Activated T-helper 1 cell treated with anti-CD3 and anti-CD28 coated beads, Interleukin-12 subunit alpha, Interleukin-12 subunit beta, Interleukin-2, Interleukin-4 antibody, amounts not matched to agents 30 ng/mL and 10 ng/mL and 1 ng/mL, durations not matched to agents 14 hours and 24 hours and 36 hours (primary cell): ENCODE data around the gene TFDP2. TPM values are rescaled to one million over a fixed set of nuclear protein-coding genes. Genes with fewer than 3 reads are reported as not detected.
A peak's percentile ranks its signal among the peaks of the same experiment; 100 is the strongest.
"Not testable (repeated sequence)": the region's sequence is repeated elsewhere in the genome, so short reads cannot be mapped to it uniquely, and the experiment has no call there.

Source experiments
- DNase-seq: peaks from one replicate; pipeline ENCODE4 v3.0.0; 2021; ENCODE audit warnings: low spot score
- H3K27ac Mint-ChIP-seq: one replicate; pipeline ENCODE4 v1.8.0; 2021; ENCODE audit warnings: mild to moderate bottlenecking, mixed read lengths
- H3K27me3 Mint-ChIP-seq: one replicate; pipeline ENCODE4 v1.8.0; 2022; ENCODE audit warnings: mild to moderate bottlenecking, moderate library complexity, mixed read lengths; ENCODE audit not compliant: insufficient read depth
- H3K36me3 Mint-ChIP-seq: one replicate; pipeline ENCODE4 v1.8.0; 2021; ENCODE audit warnings: low read depth, mixed read lengths
- H3K4me1 Mint-ChIP-seq: one replicate; pipeline ENCODE4 v1.8.0; 2021; ENCODE audit warnings: low read depth, mixed read lengths
- H3K4me3 Mint-ChIP-seq: one replicate; pipeline ENCODE4 v1.8.0; 2021; ENCODE audit warnings: mild to moderate bottlenecking, moderate library complexity, mixed read lengths
- H3K9me3 Mint-ChIP-seq: one replicate; pipeline ENCODE4 v1.8.0; 2021; ENCODE audit warnings: mixed read lengths
- intact Hi-C: fragments of 100-400 bp; cut with micrococcal nuclease; formaldehyde crosslinking; loops from one replicate; pipeline ENCODE4 v1.15.1; 2024
- total RNA-seq: library from RNA; stranded (reverse); gene quantifications from 2 replicates; pipeline ENCODE4 v1.2.3, GENCODE V29; 2022

Gene TFDP2
- total RNA-seq, 1 donor from 2014 or later, result 19.7 TPM

- peaks cover 48% of the 10 kb centered on the region for H3K36me3 Mint-ChIP-seq
- DNase-seq, H3K9me3 Mint-ChIP-seq, H3K27me3 Mint-ChIP-seq, H3K27ac Mint-ChIP-seq, H3K4me3 Mint-ChIP-seq, H3K4me1 Mint-ChIP-seq: not testable (repeated sequence)
- intact Hi-C loops, result loop anchor here (5.0 kb wide), 1 partner anchor 333 kb away; no protein-coding TSS in a partner anchor
Measured at GRCh38 chr3:141909986-141910385, 239.4 kb downstream of the TFDP2 start.

DNA sequence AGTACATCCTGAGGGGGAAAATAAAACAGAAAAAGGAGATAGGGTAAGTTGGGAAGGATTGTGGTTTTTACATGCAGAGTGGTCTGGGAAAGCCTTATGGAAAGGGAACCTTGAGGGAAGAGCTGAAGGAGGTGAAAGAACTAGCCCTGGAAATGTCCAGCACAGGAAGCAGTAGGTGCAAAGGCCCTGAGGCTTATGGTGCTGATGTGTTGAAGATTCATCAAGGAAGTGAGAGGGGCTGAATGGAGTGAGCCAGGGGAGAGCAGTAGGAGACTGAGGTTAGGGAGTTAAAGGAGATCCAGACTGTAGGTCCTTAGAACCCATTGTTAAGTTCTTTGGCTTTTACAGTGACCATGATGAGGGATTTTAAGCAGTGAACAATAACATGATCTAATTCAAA is 239.9 kb downstream of the TFDP2 start:
- DNase-seq, result no peak
- Mint-ChIP-seq H3K4me1 (peaks cover 12% of the 10 kb centered on the region), H3K36me3 (peaks cover 48% of the 10 kb centered on the region), H3K27ac (peak overlapping the region; percentile 3), H3K27me3 (no peaks in the 10 kb centered on the region), H3K4me3 (no peak overlapping the region), H3K9me3 (peaks cover 6% of the 10 kb centered on the region)
- intact Hi-C loops, result no loop called here

DNA sequence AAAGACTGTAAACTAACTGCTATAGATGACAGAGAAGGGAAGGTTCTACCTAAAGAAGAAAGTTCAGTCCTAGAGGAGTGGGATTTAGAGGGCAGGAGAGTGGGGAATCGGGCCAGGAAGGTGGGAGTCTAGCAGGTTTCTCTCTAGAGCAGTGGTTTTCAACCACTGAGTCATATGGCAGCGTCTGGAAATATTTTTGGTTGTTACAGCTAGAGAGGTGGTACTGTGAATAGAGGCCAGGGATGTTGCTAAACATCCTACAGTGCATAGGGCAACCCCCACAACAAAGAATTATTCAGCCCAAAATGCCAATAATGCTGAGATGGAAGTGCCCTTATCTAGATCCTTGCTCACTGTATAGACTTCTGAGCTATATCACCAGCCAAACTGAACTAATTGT is 244.2 kb downstream of the TFDP2 start:
- peak overlapping the region; percentile 30 for H3K27ac Mint-ChIP-seq
- intact Hi-C loops, result loop anchor here (2.0 kb wide), 1 partner anchor 14 kb away; no protein-coding TSS in a partner anchor

DNA sequence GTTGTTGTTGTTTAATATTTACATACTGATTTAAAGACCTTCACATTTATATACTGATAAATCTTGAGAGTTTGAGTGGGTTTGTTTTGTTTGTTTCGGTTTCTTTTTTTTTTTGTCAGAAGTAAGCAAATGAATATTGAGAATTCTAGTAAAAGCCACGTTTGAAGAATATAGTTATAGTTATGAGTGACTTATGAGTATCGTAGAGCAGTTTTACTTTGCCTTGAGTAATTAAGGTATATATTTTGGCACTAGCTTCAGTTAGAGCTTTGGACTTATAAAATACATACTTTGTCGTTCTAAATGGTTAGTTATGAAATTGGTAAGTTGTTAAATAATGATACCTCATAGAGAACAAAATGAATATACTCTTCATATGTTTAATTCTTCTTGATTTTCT is 245.1 kb downstream of the TFDP2 start:
- peak overlapping the region; percentile 70 for H3K27ac Mint-ChIP-seq
- no peaks in the 10 kb centered on the region for H3K27me3 Mint-ChIP-seq
- intact Hi-C loops, result loop anchor here (2.0 kb wide), 1 partner anchor 13 kb away; no protein-coding TSS in a partner anchor
- peaks cover 6% of the 10 kb centered on the region for H3K9me3 Mint-ChIP-seq
- H3K4me3 Mint-ChIP-seq, result no peak overlapping the region
- H3K4me1 Mint-ChIP-seq, result peaks cover 32% of the 10 kb centered on the region
- DNase-seq, result no peak
- H3K36me3 Mint-ChIP-seq, result peaks cover 42% of the 10 kb centered on the region

More for the DNA sequence above, 244.2 kb downstream of the TFDP2 start:
- Mint-ChIP-seq H3K4me1 (peaks cover 29% of the 10 kb centered on the region), H3K4me3 (no peak overlapping the region), H3K27me3 (no peaks in the 10 kb centered on the region), H3K9me3 (peaks cover 4% of the 10 kb centered on the region), H3K36me3 (peaks cover 47% of the 10 kb centered on the region)
- no peak for DNase-seq

GRCh38 chr3:141901914-141902313 is 247.4 kb downstream of the TFDP2 start:
- Mint-ChIP-seq H3K4me1 (peaks cover 36% of the 10 kb centered on the region), H3K36me3 (peaks cover 44% of the 10 kb centered on the region), H3K4me3 (no peak overlapping the region), H3K9me3 (peaks cover 17% of the 10 kb centered on the region), H3K27me3 (no peaks in the 10 kb centered on the region), H3K27ac (no peak overlapping the region)
- intact Hi-C loops, result no loop called here
- no peak for DNase-seq

- intact Hi-C loops, result no loop called here
- no peak overlapping the region for H3K4me3 Mint-ChIP-seq
- H3K9me3 Mint-ChIP-seq, result peaks cover 17% of the 10 kb centered on the region
- no peak overlapping the region for H3K27ac Mint-ChIP-seq
- H3K27me3 Mint-ChIP-seq, result no peaks in the 10 kb centered on the region
- peaks cover 46% of the 10 kb centered on the region for H3K4me1 Mint-ChIP-seq
- peaks cover 52% of the 10 kb centered on the region for H3K36me3 Mint-ChIP-seq
- no peak for DNase-seq
Measured at GRCh38 chr3:141900343-141900742, 249.0 kb downstream of the TFDP2 start.

DNA sequence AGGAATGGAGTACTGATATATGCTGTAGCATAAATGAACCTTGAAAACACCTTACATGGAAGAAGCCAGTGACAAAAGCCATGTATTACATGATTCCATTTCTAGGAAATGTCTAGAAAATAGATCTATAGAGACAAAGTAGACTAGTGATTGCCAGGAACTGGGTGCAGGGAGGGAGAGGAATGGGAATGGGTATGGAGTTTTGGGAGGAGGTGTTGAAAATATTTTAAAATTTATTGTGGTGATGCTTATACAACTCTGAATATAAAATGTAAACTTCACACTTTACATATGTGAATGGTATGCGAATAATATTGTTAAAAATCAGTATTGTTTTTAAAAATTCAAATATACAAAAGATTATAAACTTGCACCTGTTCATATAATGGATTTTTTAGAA is 250.4 kb downstream of the TFDP2 start:
- peaks cover 53% of the 10 kb centered on the region for H3K36me3 Mint-ChIP-seq
- peaks cover 44% of the 10 kb centered on the region for H3K4me1 Mint-ChIP-seq
- H3K27me3 Mint-ChIP-seq, result no peaks in the 10 kb centered on the region
- H3K9me3 Mint-ChIP-seq, result peaks cover 17% of the 10 kb centered on the region
- intact Hi-C loops, result no loop called here
- no peak overlapping the region for H3K27ac Mint-ChIP-seq
- H3K4me3 Mint-ChIP-seq, result no peak overlapping the region
- DNase-seq, result no peak

GRCh38 chr3:141895731-141896130 is 253.6 kb downstream of the TFDP2 start:
- DNase-seq, result no peak
- Mint-ChIP-seq H3K4me1 (peaks cover 45% of the 10 kb centered on the region), H3K4me3 (no peak overlapping the region), H3K36me3 (peaks cover 43% of the 10 kb centered on the region), H3K9me3 (peaks cover 17% of the 10 kb centered on the region), H3K27me3 (no peaks in the 10 kb centered on the region), H3K27ac (no peak overlapping the region)
- intact Hi-C loops, result no loop called here

- intact Hi-C loops, result no loop called here
- Mint-ChIP-seq H3K4me1 (peaks cover 40% of the 10 kb centered on the region), H3K27ac (no peak overlapping the region), H3K9me3 (peaks cover 11% of the 10 kb centered on the region), H3K4me3 (no peak overlapping the region), H3K36me3 (peaks cover 35% of the 10 kb centered on the region), H3K27me3 (no peaks in the 10 kb centered on the region)
- DNase-seq, result no peak
Measured at GRCh38 chr3:141894524-141895176, 254.7 kb downstream of the TFDP2 start.

Other genes starting within 250 kb of the TFDP2 start
- gene GK5, start 76.0 kb upstream of the TFDP2 start, total RNA-seq, result 16.8 and 17.2 TPM in 2 replicates